SU-DHL-6 (cell line): ENCODE data around the gene MIEN1.
A peak's percentile ranks its signal among the peaks of the same experiment; 100 is the strongest.
"Not testable (repeated sequence)": the region's sequence is repeated elsewhere in the genome, so short reads cannot be mapped to it uniquely, and the experiment has no call there.

ENCODE experiments used
- H2AFZ ChIP-seq: fragments of 200-600 bp; sonication (generic); 2 replicates; pipeline ENCODE4 v1.6.1; 2014; ENCODE audit warnings: low read depth, mild to moderate bottlenecking, moderate library complexity, mixed read lengths, antibody characterized with exemption, low read length; ENCODE audit not compliant: severe bottlenecking
- H3F3A ChIP-seq: fragments of 200-600 bp; shearing (Covaris generic); 2 replicates; pipeline ENCODE4 v1.6.0; 2016; ENCODE audit warnings: antibody characterized with exemption, mild to moderate bottlenecking; ENCODE audit not compliant: insufficient read depth
- H3K27ac ChIP-seq: fragments of 200-600 bp; sonication (generic); 2 replicates; pipeline ENCODE4 v1.5.1; 2016; ENCODE audit warnings: low read depth, mild to moderate bottlenecking, low read length, moderate library complexity, mixed read lengths
- H3K27me3 ChIP-seq: fragments of 200-600 bp; sonication (generic), shearing (Covaris generic); 2 replicates; pipeline ENCODE4 v1.6.0; 2014; ENCODE audit warnings: mild to moderate bottlenecking, low read length
- H3K36me3 ChIP-seq: fragments of 200-600 bp; sonication (generic); 2 replicates; pipeline ENCODE4 v1.6.1; 2014; ENCODE audit warnings: mild to moderate bottlenecking, low read length, mixed read lengths
- H3K4me2 ChIP-seq: fragments of 300-600, 200-600 bp; shearing (Covaris generic), sonication (generic); 2 replicates; pipeline ENCODE4 v1.6.0; 2014; ENCODE audit warnings: low read length, low read depth, mild to moderate bottlenecking; ENCODE audit not compliant: poor library complexity, severe bottlenecking
- H3K4me3 ChIP-seq: fragments of 200-600 bp; sonication (generic); 2 replicates; pipeline ENCODE4 v1.5.1; 2014; ENCODE audit warnings: antibody characterized with exemption, low read length, mild to moderate bottlenecking, mixed read lengths; ENCODE audit not compliant: insufficient read depth, poor library complexity, severe bottlenecking
- H3K79me2 ChIP-seq: fragments of 200-600 bp; sonication (generic); 2 replicates; pipeline ENCODE4 v1.6.1; 2014; ENCODE audit warnings: mild to moderate bottlenecking, low read length, moderate library complexity; ENCODE audit not compliant: insufficient read depth
- H3K9ac ChIP-seq: fragments of 200-600 bp; sonication (generic); 2 replicates; pipeline ENCODE4 v1.7.0; 2014; ENCODE audit warnings: mild to moderate bottlenecking, low read length
- H3K9me2 ChIP-seq: fragments of 200-600 bp; sonication (generic); replicated peaks from 2 replicates; pipeline ENCODE4 v1.6.1; 2014; ENCODE audit warnings: low read length; ENCODE audit not compliant: insufficient read depth
- H3K9me3 ChIP-seq: fragments of 200-600 bp; sonication (generic); 2 replicates; pipeline ENCODE4 v1.6.1; 2014; ENCODE audit warnings: low read length, mixed read lengths; ENCODE audit not compliant: insufficient read depth
- H4K20me1 ChIP-seq: fragments of 200-600 bp; sonication (generic); 2 replicates; pipeline ENCODE4 v1.6.1; 2014; ENCODE audit warnings: low read depth, mild to moderate bottlenecking, antibody characterized with exemption, low read length, moderate library complexity, mixed read lengths
- CTCF ChIP-seq: fragments of 200-600 bp; sonication (generic); IDR thresholded peaks from one replicate; pipeline ENCODE4 v1.5.1; 2017; ENCODE audit warnings: antibody characterized with exemption, mild to moderate bottlenecking, low read length, moderate library complexity; ENCODE audit not compliant: insufficient read depth, poor library complexity, severe bottlenecking
- EZH2phosphoT487 ChIP-seq: fragments of 200-600 bp; sonication (generic), shearing (Covaris generic); conservative IDR thresholded peaks from 2 replicates; pipeline ENCODE4 v1.6.1; 2018; ENCODE audit warnings: mild to moderate bottlenecking, antibody characterized with exemption, low read length, moderate library complexity, mixed read lengths

The MIEN1 gene

DNA sequence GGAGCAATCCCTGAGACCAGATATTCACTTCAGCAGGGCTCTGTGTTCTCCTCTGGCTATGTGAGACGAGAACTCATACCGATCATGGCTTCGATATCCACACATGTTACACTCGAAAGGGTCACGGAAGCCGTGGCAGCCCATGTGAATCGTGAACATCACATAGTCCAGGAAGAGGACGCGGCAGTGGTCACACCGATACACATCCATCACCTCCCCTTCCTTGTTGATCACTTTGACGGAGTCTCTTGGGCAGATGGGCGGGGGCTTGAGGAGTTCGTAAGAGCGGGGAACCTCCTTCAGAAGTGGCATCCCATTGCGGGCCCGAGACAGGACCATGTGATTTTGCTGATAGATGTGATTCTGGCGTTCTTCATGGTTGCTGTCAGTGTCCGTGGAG lies 35.4 kb upstream of the MIEN1 start:
- no peak overlapping the region for H3K4me2 ChIP-seq
- no peaks in the 10 kb centered on the region for H3K27me3 ChIP-seq
- no peak for TF ChIP-seq EZH2phosphoT487
- no peak for TF ChIP-seq CTCF
- no peaks in the 10 kb centered on the region for H3K9me2 ChIP-seq
- no peak overlapping the region for H3K4me3 ChIP-seq
- H3K79me2 ChIP-seq, result peaks cover 71% of the 10 kb centered on the region
- H3K9me3 ChIP-seq, result no peaks in the 10 kb centered on the region
- H3F3A ChIP-seq, result peaks cover 52% of the 10 kb centered on the region
- H2AFZ ChIP-seq, result no peak overlapping the region
- H3K27ac ChIP-seq, result no peak overlapping the region
- H3K9ac ChIP-seq, result no peak overlapping the region
- no peaks in the 10 kb centered on the region for H4K20me1 ChIP-seq
- H3K36me3 ChIP-seq, result peaks cover 39% of the 10 kb centered on the region

GRCh38 chr17:39765175-39765574 lies 34.8 kb upstream of the MIEN1 start:
- H3K9me2 ChIP-seq, result no peaks in the 10 kb centered on the region
- no peak overlapping the region for H3K9ac ChIP-seq
- no peak for TF ChIP-seq CTCF
- H3K27ac ChIP-seq, result 0 out of 2 replicates have a peak overlapping the region, but pooled peaks have one; percentile 5
- no peaks in the 10 kb centered on the region for H3K27me3 ChIP-seq
- H3K36me3 ChIP-seq, result peaks cover 39% of the 10 kb centered on the region
- peaks cover 65% of the 10 kb centered on the region for H3K79me2 ChIP-seq
- no peak overlapping the region for H3K4me2 ChIP-seq
- H3K9me3 ChIP-seq, result no peaks in the 10 kb centered on the region
- H2AFZ ChIP-seq, result no peak overlapping the region
- H3F3A ChIP-seq, result peaks cover 49% of the 10 kb centered on the region
- no peak overlapping the region for H3K4me3 ChIP-seq
- no peaks in the 10 kb centered on the region for H4K20me1 ChIP-seq

GRCh38 chr17:39764171-39764570 lies 33.8 kb upstream of the MIEN1 start:
- H3K9ac ChIP-seq, H3K9me2 ChIP-seq, H3K27ac ChIP-seq, H4K20me1 ChIP-seq, H3K9me3 ChIP-seq, H3K4me2 ChIP-seq, H3K4me3 ChIP-seq, H3K27me3 ChIP-seq, H2AFZ ChIP-seq: not testable (repeated sequence)
- peaks cover 34% of the 10 kb centered on the region for H3K36me3 ChIP-seq
- peaks cover 48% of the 10 kb centered on the region for H3F3A ChIP-seq
- peaks cover 56% of the 10 kb centered on the region for H3K79me2 ChIP-seq

- Histone ChIP-seq H3K36me3 (peaks cover 24% of the 10 kb centered on the region), H3F3A (peaks cover 51% of the 10 kb centered on the region), H3K27ac (0 out of 2 replicates have a peak overlapping the region, but pooled peaks have one; percentile 14), H3K27me3 (no peaks in the 10 kb centered on the region), H3K9me3 (no peaks in the 10 kb centered on the region), H4K20me1 (no peaks in the 10 kb centered on the region), H3K79me2 (peaks cover 46% of the 10 kb centered on the region), H2AFZ (no peak overlapping the region), H3K4me2 (no peak overlapping the region), H3K9me2 (no peaks in the 10 kb centered on the region), H3K4me3 (no peak overlapping the region), H3K9ac (no peak overlapping the region)
- TF ChIP-seq EZH2phosphoT487, result no peak
These were observed 32.9 kb upstream of the MIEN1 start for GRCh38 chr17:39763051-39763820.
